ENCODE data around the gene CNTRL.
A peak's percentile ranks its signal among the peaks of the same experiment; 100 is the strongest.

The CNTRL gene

GRCh38 chr9:121192518-121192917 lies 117.8 kb downstream of the CNTRL start:
- no peak for DNase-seq (ENCODE audit: low read depth)
- TF ChIP-seq MYC (IDR thresholded peaks at IDR 0.05; ENCODE audit: low read depth, low read length) (no peak), MAX (IDR thresholded peaks at IDR 0.05; ENCODE audit: low read depth, low read length) (no peak), POLR2A (IDR thresholded peaks at IDR 0.05; ENCODE audit: extremely low read depth, insufficient read length) (no peak)
- TF ChIP-seq, protein P1, sequence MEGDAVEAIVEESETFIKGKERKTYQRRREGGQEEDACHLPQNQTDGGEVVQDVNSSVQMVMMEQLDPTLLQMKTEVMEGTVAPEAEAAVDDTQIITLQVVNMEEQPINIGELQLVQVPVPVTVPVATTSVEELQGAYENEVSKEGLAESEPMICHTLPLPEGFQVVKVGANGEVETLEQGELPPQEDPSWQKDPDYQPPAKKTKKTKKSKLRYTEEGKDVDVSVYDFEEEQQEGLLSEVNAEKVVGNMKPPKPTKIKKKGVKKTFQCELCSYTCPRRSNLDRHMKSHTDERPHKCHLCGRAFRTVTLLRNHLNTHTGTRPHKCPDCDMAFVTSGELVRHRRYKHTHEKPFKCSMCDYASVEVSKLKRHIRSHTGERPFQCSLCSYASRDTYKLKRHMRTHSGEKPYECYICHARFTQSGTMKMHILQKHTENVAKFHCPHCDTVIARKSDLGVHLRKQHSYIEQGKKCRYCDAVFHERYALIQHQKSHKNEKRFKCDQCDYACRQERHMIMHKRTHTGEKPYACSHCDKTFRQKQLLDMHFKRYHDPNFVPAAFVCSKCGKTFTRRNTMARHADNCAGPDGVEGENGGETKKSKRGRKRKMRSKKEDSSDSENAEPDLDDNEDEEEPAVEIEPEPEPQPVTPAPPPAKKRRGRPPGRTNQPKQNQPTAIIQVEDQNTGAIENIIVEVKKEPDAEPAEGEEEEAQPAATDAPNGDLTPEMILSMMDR (IDR thresholded peaks at IDR 0.05; ENCODE audit: low read depth, low read length) = no peak
- H3K4me3 ChIP-seq (ENCODE audit: low read depth, low read length) = no peak overlapping the region

GRCh38 chr9:121192959-121193640 lies 118.3 kb downstream of the CNTRL start:
- no peak for DNase-seq (ENCODE audit: low read depth)
- H3K4me3 ChIP-seq (ENCODE audit: low read depth, low read length) = no peak overlapping the region
- TF ChIP-seq, protein P1 (IDR thresholded peaks at IDR 0.05; ENCODE audit: low read depth, low read length) = no peak
- no peak for TF ChIP-seq POLR2A (IDR thresholded peaks at IDR 0.05; ENCODE audit: extremely low read depth, insufficient read length)
- TF ChIP-seq MAX (IDR thresholded peaks at IDR 0.05; ENCODE audit: low read depth, low read length) = no peak
- no peak for TF ChIP-seq MYC (IDR thresholded peaks at IDR 0.05; ENCODE audit: low read depth, low read length)

- DNase-seq (ENCODE audit: low read depth) = no peak
- TF ChIP-seq MAX (IDR thresholded peaks at IDR 0.05; ENCODE audit: low read depth, low read length) = no peak
- no peak for TF ChIP-seq MYC (IDR thresholded peaks at IDR 0.05; ENCODE audit: low read depth, low read length)
- H3K4me3 ChIP-seq (ENCODE audit: low read depth, low read length) = no peak overlapping the region
Observed at GRCh38 chr9:121194730-121195129, 120.0 kb downstream of the CNTRL start.

- DNase-seq (ENCODE audit: low read depth) = peak; percentile 30
- no peak for TF ChIP-seq MAX (IDR thresholded peaks at IDR 0.05; ENCODE audit: low read depth, low read length)
- TF ChIP-seq POLR2A (IDR thresholded peaks at IDR 0.05; ENCODE audit: extremely low read depth, insufficient read length) = no peak
- H3K4me3 ChIP-seq (ENCODE audit: low read depth, low read length) = peak overlapping the region; percentile 7
Observed at GRCh38 chr9:121196389-121196788, 121.6 kb downstream of the CNTRL start.

DNA sequence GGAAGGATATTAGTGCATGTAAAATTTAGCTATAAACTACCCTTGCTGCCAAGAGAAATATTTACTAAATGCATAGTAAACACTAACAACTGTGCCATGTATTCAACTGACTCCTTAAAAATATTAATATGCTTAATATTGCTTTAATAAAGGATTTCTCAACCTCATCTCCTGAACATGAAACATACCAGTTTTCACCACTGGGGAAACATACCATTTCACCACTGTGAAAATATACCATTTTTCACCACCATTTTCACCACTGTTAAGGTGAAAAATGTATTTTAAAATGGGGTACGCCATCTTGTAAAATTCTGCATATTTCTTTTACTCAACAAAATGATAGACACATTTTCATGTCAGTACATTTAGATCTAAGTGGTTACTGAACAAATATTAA lies 122.4 kb downstream of the CNTRL start:
- no peak for DNase-seq (ENCODE audit: low read depth)
- H3K4me3 ChIP-seq (ENCODE audit: low read depth, low read length) = peak overlapping the region; percentile 30
- TF ChIP-seq MYC (IDR thresholded peaks at IDR 0.05; ENCODE audit: low read depth, low read length) (no peak), MAX (IDR thresholded peaks at IDR 0.05; ENCODE audit: low read depth, low read length) (no peak), POLR2A (IDR thresholded peaks at IDR 0.05; ENCODE audit: extremely low read depth, insufficient read length) (no peak)
- TF ChIP-seq, protein P1 (IDR thresholded peaks at IDR 0.05; ENCODE audit: low read depth, low read length) = no peak

- peak overlapping the region; percentile 89 for H3K4me3 ChIP-seq (ENCODE audit: low read depth, low read length)
- DNase-seq (ENCODE audit: low read depth) = no peak
- TF ChIP-seq MYC (IDR thresholded peaks at IDR 0.05; ENCODE audit: low read depth, low read length) (no peak), MAX (IDR thresholded peaks at IDR 0.05; ENCODE audit: low read depth, low read length) (no peak), POLR2A (IDR thresholded peaks at IDR 0.05; ENCODE audit: extremely low read depth, insufficient read length) (no peak)
- TF ChIP-seq, protein P1 (IDR thresholded peaks at IDR 0.05; ENCODE audit: low read depth, low read length) = no peak
Observed at GRCh38 chr9:121198512-121199042, 123.8 kb downstream of the CNTRL start.

All from NB4 (cell line).